Suprapubic skin (tissue), 3 donors: ENCODE measurements around the gene IL36RN.

ENCODE experiments used
- CTCF ChIP-seq, 2 donors: fragments of 200-600 bp in 1 of 2; fragments of 450-650 bp in 1 of 2; sonication (generic) in 1 of 2; IDR thresholded peaks; one replicate each; pipeline ENCODE4 v1.5.1; 2016 to 2019; ENCODE audit warnings: antibody characterized with exemption in 2 of 2, mild to moderate bottlenecking in 1 of 2, moderate library complexity in 1 of 2
- EP300 ChIP-seq: sonication (generic); formaldehyde crosslinking; IDR thresholded peaks from one replicate; pipeline ENCODE4 v1.6.1; 2017; ENCODE audit warnings: antibody characterized with exemption

GRCh38 chr2:113018509-113018908 lies 40.5 kb upstream of the IL36RN start:
- TF ChIP-seq EP300 (no peak), CTCF (IDR thresholded peaks at IDR 0.05) (no peak)
